Mesodermal cell (in vitro differentiated cells): ENCODE results near the gene DCDC2C.

Experiments used
- H3K27ac ChIP-seq: 2 replicates; pipeline ENCODE4 v1.7.0; 2013; ENCODE audit warnings: mild to moderate bottlenecking, low read depth, low read length, moderate library complexity; ENCODE audit not compliant: severe bottlenecking
- H3K36me3 ChIP-seq: 2 replicates; pipeline ENCODE4 v1.7.1; 2013; ENCODE audit warnings: mild to moderate bottlenecking, low read length, moderate library complexity; ENCODE audit not compliant: control insufficient read depth, insufficient read depth
- H3K4me1 ChIP-seq: one replicate; pipeline ENCODE4 v1.7.1; 2013; ENCODE audit warnings: mild to moderate bottlenecking, low read length; ENCODE audit not compliant: insufficient read depth, control insufficient read depth, poor library complexity, severe bottlenecking
- H3K4me3 ChIP-seq: 2 replicates; pipeline ENCODE4 v1.7.0; 2013; ENCODE audit warnings: low read length, control low read depth, mild to moderate bottlenecking; ENCODE audit not compliant: insufficient read depth, poor library complexity, severe bottlenecking; ENCODE audit errors: extremely low read depth
- H3K9me3 ChIP-seq: 2 replicates; pipeline ENCODE4 v1.7.1; 2013; ENCODE audit warnings: mild to moderate bottlenecking, low read length, moderate library complexity; ENCODE audit not compliant: control insufficient read depth
- WGBS, 2 experiments: methylation state at CpG; one replicate each; pipeline ENCODE4 v1.1.5; 2013; ENCODE audit warnings: missing lambda C conversion rate in 2 of 2; ENCODE audit not compliant: insufficient coverage in 2 of 2; 5-methylcytosine and 5-hydroxymethylcytosine counted together

Gene DCDC2C

GRCh38 chr2:3827673-3828575, 124.5 kb downstream of the DCDC2C start:
- H3K4me1 ChIP-seq = no peaks in the 10 kb centered on the region
- no peak overlapping the region for H3K4me3 ChIP-seq
- H3K27ac ChIP-seq = no peak overlapping the region
- 0% methylated on average over 1 of the region's 6 CpGs; no CpG with 5 or more reads in 1 of the 2 experiments for WGBS, 2 experiments
- no peaks in the 10 kb centered on the region for H3K36me3 ChIP-seq
- no peaks in the 10 kb centered on the region for H3K9me3 ChIP-seq

GRCh38 chr2:3830796-3831195, 127.4 kb downstream of the DCDC2C start:
- H3K4me1 ChIP-seq = no peaks in the 10 kb centered on the region
- 90 to 95% methylated on average over 5 of the region's 6 CpGs for WGBS, 2 experiments
- no peak overlapping the region for H3K4me3 ChIP-seq
- H3K36me3 ChIP-seq = no peaks in the 10 kb centered on the region
- H3K9me3 ChIP-seq = no peaks in the 10 kb centered on the region
- H3K27ac ChIP-seq = no peak overlapping the region

GRCh38 chr2:3837086-3837485, 133.7 kb downstream of the DCDC2C start:
- H3K27ac ChIP-seq = no peak overlapping the region
- 92 to 93% methylated on average over 7 of the region's 7 CpGs for WGBS, 2 experiments
- no peaks in the 10 kb centered on the region for H3K4me1 ChIP-seq
- no peaks in the 10 kb centered on the region for H3K36me3 ChIP-seq
- no peaks in the 10 kb centered on the region for H3K9me3 ChIP-seq
- no peak overlapping the region for H3K4me3 ChIP-seq

GRCh38 chr2:3838348-3838747, 135.0 kb downstream of the DCDC2C start:
- H3K4me3 ChIP-seq = no peak overlapping the region
- WGBS, 2 experiments = 100% methylated on average over 1 to 3 of the region's 3 CpGs
- no peaks in the 10 kb centered on the region for H3K9me3 ChIP-seq

GRCh38 chr2:3839476-3839875, 136.1 kb downstream of the DCDC2C start:
- H3K36me3 ChIP-seq = no peaks in the 10 kb centered on the region
- no peaks in the 10 kb centered on the region for H3K9me3 ChIP-seq
- H3K4me1 ChIP-seq = no peaks in the 10 kb centered on the region
- WGBS, 2 experiments = 77 to 80% methylated on average over 5 to 8 of the region's 8 CpGs
- H3K27ac ChIP-seq = no peak overlapping the region
- no peak overlapping the region for H3K4me3 ChIP-seq

More at GRCh38 chr2:3838348-3838747, 135.0 kb downstream of the DCDC2C start:
- H3K4me1 ChIP-seq = no peaks in the 10 kb centered on the region
- H3K36me3 ChIP-seq = no peaks in the 10 kb centered on the region
- H3K27ac ChIP-seq = no peak overlapping the region

- no peak overlapping the region for H3K27ac ChIP-seq
- H3K4me3 ChIP-seq = no peak overlapping the region
- no peaks in the 10 kb centered on the region for H3K4me1 ChIP-seq
- no peaks in the 10 kb centered on the region for H3K36me3 ChIP-seq
- no peaks in the 10 kb centered on the region for H3K9me3 ChIP-seq
- 92 to 94% methylated on average over 13 of the region's 15 CpGs for WGBS, 2 experiments
These were observed 137.3 kb downstream of the DCDC2C start for GRCh38 chr2:3840611-3841155.

GRCh38 chr2:3847397-3848052, 144.2 kb downstream of the DCDC2C start:
- peaks cover 3% of the 10 kb centered on the region for H3K9me3 ChIP-seq
- no peak overlapping the region for H3K4me3 ChIP-seq
- H3K27ac ChIP-seq = no peak overlapping the region
- WGBS, 2 experiments = 84 to 86% methylated on average over 2 to 4 of the region's 9 CpGs
- no peaks in the 10 kb centered on the region for H3K36me3 ChIP-seq
- H3K4me1 ChIP-seq = no peaks in the 10 kb centered on the region

GRCh38 chr2:3848776-3849175, 145.4 kb downstream of the DCDC2C start:
- WGBS, 2 experiments = 80 to 86% methylated on average over 8 to 9 of the region's 9 CpGs
- Histone ChIP-seq H3K4me1 (no peaks in the 10 kb centered on the region), H3K4me3 (no peak overlapping the region), H3K36me3 (no peaks in the 10 kb centered on the region), H3K27ac (no peak overlapping the region), H3K9me3 (peaks cover 4% of the 10 kb centered on the region)

GRCh38 chr2:3849213-3849612, 145.8 kb downstream of the DCDC2C start:
- H3K36me3 ChIP-seq = no peaks in the 10 kb centered on the region
- H3K4me3 ChIP-seq = no peak overlapping the region
- WGBS, 2 experiments = 74 to 89% methylated on average over 7 of the region's 7 CpGs
- no peak overlapping the region for H3K27ac ChIP-seq
- peaks cover 4% of the 10 kb centered on the region for H3K9me3 ChIP-seq
- H3K4me1 ChIP-seq = no peaks in the 10 kb centered on the region

- H3K4me1 ChIP-seq = no peaks in the 10 kb centered on the region
- peaks cover under 1% of the 10 kb centered on the region for H3K9me3 ChIP-seq
- 87 to 88% methylated on average over 2 to 4 of the region's 4 CpGs for WGBS, 2 experiments
- H3K27ac ChIP-seq = no peak overlapping the region
- H3K36me3 ChIP-seq = no peaks in the 10 kb centered on the region
- H3K4me3 ChIP-seq = no peak overlapping the region
These were observed 154.2 kb downstream of the DCDC2C start for GRCh38 chr2:3857576-3857975.
